ENCODE data around the gene HSD11B2. TPM values are rescaled to one million over a fixed set of nuclear protein-coding genes. Genes with fewer than 3 reads are reported as not detected.

Gene HSD11B2
- total RNA-seq, 1 experiment from 2014 or later: 9.7 TPM

DNA sequence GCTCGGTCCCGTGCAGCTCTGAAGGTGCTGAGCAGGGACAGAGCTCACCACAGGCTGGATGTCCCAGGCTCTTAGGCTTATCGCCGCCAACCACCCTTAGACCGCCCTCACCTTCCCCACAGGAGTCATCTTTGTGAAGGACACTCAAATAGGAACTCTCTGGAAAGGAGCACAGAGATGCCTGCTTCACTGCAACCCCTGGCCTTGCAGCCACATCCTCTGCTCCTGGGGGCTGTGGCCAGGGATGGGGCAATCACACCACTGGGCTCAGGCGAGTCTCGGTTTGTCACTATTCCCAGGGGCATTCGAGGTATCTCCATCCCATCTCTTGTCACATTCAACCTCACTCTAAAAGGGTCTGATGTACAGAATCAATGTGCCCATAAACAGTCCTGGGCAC, 25.6 kb upstream of the HSD11B2 start:
- Histone ChIP-seq H3K27me3 (ENCODE audit: insufficient read depth, low read length) (no peaks in the 10 kb centered on the region), H3K4me1 (ENCODE audit: control insufficient read depth in 1 of 2, insufficient read depth in 2 of 2, low read length in 2 of 2) (peaks cover 23 to 38% of the 10 kb centered on the region in 2 experiments), H3K9ac (ENCODE audit: low read length) (peak overlapping the region; percentile 50), H3K36me3 (ENCODE audit: control insufficient read depth in 1 of 2, insufficient read depth in 2 of 2, low read length in 2 of 2) (no peaks in the 10 kb centered on the region), H4K20me1 (ENCODE audit: insufficient read depth) (no peaks in the 10 kb centered on the region), H3K9me3 (ENCODE audit: control insufficient read depth in 1 of 2, insufficient read depth in 1 of 2, low read depth in 1 of 2, low read length in 2 of 2) (no peaks in the 10 kb centered on the region), H3K4me2 (ENCODE audit: low read length) (peak overlapping the region; percentile 78), H3K4me3 (replicated peaks in 1 of 2; ENCODE audit: low read depth in 1 of 2, low read length in 2 of 2) (peak overlapping the region in 1 of 2 experiments; percentile 41; a peak in 2 of 4 replicates), H3K9me2 (ENCODE audit: insufficient read depth) (no peaks in the 10 kb centered on the region), H3K27ac (ENCODE audit: low read depth, low read length) (peak overlapping the region; percentile 74), H2AFZ (ENCODE audit: low read depth, low read length, poor library complexity, severe bottlenecking) (no peak overlapping the region), H3K79me2 (ENCODE audit: insufficient read depth, low read length) (no peaks in the 10 kb centered on the region)
- intact Hi-C loops (cut with micrococcal nuclease): no loop called here
- ChIA-PET POLR2A (no interaction called here), RAD21 (ENCODE audit: low non-redundant PET in 1 of 2, low total read pairs in 2 of 2, uncharacterized antibody in 2 of 2, unreplicated experiment in 2 of 2) (no interaction called here), CTCF (interaction anchor here (1.4 kb wide), 1 partner anchor 23 kb away, joined by 3 read pairs; no protein-coding TSS in a partner anchor)
- ATAC-seq (peak; percentile 38), DNase-seq (ENCODE audit: low read depth, low spot score) (no peak)
- TF ChIP-seq RAD21 (IDR thresholded peaks at IDR 0.05; ENCODE audit: low read depth) (no peak), CEBPB (IDR thresholded peaks at IDR 0.05; ENCODE audit: low read depth) (no peak), ZFX (IDR thresholded peaks at IDR 0.05) (no peak), EZH2 (IDR thresholded peaks at IDR 0.05) (no peak), ELF1 (IDR thresholded peaks at IDR 0.05; ENCODE audit: borderline replicate concordance, low read depth) (no peak), SP1 (IDR thresholded peaks at IDR 0.05; ENCODE audit: low read depth) (no peak), YY1 (IDR thresholded peaks at IDR 0.05; ENCODE audit: extremely low read depth, insufficient replicate concordance, low read depth, low read length) (no peak), EZH2phosphoT487 (IDR thresholded peaks at IDR 0.05; ENCODE audit: borderline replicate concordance) (no peak), CBX3 (IDR thresholded peaks at IDR 0.05; ENCODE audit: low read depth) (no peak)
- TF ChIP-seq, protein P1, sequence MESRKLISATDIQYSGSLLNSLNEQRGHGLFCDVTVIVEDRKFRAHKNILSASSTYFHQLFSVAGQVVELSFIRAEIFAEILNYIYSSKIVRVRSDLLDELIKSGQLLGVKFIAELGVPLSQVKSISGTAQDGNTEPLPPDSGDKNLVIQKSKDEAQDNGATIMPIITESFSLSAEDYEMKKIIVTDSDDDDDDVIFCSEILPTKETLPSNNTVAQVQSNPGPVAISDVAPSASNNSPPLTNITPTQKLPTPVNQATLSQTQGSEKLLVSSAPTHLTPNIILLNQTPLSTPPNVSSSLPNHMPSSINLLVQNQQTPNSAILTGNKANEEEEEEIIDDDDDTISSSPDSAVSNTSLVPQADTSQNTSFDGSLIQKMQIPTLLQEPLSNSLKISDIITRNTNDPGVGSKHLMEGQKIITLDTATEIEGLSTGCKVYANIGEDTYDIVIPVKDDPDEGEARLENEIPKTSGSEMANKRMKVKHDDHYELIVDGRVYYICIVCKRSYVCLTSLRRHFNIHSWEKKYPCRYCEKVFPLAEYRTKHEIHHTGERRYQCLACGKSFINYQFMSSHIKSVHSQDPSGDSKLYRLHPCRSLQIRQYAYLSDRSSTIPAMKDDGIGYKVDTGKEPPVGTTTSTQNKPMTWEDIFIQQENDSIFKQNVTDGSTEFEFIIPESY (IDR thresholded peaks at IDR 0.05; ENCODE audit: extremely low read depth, insufficient replicate concordance, low read length): no peak
- TF ChIP-seq, protein P2, sequence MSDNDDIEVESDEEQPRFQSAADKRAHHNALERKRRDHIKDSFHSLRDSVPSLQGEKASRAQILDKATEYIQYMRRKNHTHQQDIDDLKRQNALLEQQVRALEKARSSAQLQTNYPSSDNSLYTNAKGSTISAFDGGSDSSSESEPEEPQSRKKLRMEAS (IDR thresholded peaks at IDR 0.05): no peak
- TF ChIP-seq, protein P3, sequence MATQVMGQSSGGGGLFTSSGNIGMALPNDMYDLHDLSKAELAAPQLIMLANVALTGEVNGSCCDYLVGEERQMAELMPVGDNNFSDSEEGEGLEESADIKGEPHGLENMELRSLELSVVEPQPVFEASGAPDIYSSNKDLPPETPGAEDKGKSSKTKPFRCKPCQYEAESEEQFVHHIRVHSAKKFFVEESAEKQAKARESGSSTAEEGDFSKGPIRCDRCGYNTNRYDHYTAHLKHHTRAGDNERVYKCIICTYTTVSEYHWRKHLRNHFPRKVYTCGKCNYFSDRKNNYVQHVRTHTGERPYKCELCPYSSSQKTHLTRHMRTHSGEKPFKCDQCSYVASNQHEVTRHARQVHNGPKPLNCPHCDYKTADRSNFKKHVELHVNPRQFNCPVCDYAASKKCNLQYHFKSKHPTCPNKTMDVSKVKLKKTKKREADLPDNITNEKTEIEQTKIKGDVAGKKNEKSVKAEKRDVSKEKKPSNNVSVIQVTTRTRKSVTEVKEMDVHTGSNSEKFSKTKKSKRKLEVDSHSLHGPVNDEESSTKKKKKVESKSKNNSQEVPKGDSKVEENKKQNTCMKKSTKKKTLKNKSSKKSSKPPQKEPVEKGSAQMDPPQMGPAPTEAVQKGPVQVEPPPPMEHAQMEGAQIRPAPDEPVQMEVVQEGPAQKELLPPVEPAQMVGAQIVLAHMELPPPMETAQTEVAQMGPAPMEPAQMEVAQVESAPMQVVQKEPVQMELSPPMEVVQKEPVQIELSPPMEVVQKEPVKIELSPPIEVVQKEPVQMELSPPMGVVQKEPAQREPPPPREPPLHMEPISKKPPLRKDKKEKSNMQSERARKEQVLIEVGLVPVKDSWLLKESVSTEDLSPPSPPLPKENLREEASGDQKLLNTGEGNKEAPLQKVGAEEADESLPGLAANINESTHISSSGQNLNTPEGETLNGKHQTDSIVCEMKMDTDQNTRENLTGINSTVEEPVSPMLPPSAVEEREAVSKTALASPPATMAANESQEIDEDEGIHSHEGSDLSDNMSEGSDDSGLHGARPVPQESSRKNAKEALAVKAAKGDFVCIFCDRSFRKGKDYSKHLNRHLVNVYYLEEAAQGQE (IDR thresholded peaks at IDR 0.05; ENCODE audit: low read depth): no peak
- BruUV-seq (replicated peaks): no TSS peak

All from HCT116 (cell line).